HG03457 (cell line): ENCODE results near the gene LPCAT1.

ENCODE experiments used
- ATAC-seq: cut with Tn5 transposase; IDR thresholded peaks from one replicate; pipeline ENCODE4 v1.9.1; 2021; ENCODE audit warnings: moderate number of reproducible peaks; ENCODE audit not compliant: unreplicated experiment

Gene LPCAT1

DNA sequence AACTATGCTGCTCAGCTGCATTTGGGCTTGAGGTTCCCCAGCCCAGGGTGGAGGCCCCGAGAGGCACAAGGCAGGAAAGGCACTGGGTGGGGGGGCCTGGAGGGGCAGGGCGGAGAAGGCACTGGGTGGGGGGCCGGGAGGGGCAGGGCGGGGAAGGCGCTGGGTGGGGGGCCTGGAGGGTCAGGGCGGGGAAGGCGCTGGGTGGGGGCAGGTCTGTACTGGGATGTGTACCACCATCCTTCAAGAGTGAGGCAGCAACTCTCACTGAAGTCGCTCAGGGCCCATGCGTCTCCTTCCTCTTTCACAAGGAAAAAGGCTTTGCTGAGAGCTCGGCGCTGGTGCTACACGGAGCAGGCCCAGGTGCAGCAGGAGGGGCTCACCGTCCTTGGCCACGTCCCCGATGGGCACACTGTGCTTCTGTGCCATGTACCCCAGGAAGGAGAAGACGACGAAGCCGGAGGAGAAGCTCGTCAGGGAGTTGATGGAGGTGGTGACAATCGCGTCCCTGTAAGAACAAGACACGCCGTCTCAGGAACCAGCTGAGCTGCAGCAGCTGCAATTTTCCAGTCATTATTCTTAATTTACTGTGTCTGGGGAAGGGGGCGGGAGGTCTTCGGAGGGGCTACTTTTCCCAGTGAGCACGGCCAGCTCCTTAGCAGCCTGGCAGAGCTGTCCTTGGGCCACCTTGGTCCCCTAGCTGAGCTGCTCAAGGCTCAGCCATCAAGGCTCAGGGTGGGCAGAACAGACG is 109.3 kb downstream of the LPCAT1 start:
- ATAC-seq, result no peak

DNA sequence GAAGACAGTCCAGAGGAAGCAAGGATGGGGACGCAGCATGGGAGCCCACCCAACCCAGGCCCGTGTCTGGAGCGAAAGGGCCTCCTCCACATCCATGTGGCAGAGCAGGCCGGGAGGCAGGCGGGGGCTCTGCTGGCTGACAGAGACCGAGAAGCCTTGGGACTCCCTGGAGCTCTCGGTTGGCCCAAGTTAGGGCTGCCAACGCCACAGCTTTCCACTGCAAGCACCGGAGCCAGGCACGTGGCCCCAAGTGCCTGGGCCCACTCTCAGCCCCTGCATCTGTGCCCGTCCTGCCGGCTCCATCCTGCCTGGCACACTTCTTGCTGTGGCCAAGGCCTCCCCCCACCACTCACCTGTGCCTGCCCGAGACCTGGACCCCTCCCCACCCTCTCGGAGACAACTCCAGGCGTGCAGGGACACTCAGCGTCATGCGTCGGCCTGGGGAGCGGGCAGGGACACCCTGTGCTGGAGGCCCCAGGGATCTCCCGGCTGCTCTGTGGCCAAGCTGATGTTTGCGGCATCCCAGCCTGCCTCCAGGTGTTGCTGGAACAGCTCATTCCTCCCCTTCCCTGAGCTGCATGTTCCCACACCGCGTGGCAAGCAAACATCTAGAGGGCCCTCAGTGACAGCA is 110.0 kb downstream of the LPCAT1 start:
- ATAC-seq, result no peak

DNA sequence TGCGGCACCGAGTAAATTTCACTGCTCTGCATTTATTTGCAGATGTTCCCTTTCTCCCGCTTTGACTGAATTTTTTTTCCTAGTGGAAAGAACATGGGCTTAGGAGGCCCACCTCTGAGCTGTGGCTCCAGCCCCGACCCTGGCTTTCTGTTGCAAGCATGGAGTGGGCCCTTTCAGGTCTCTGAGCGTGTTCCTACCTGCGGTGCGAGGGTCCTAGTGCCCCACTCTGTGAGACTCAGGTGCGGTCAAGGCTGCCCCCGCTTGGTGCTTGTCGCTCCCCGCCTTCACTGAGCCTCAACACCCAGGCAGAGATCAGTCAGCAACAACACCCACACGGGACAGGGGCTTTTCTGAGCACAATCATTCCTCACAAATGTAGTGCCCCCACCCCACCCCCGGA is 110.5 kb downstream of the LPCAT1 start:
- ATAC-seq, result no peak

DNA sequence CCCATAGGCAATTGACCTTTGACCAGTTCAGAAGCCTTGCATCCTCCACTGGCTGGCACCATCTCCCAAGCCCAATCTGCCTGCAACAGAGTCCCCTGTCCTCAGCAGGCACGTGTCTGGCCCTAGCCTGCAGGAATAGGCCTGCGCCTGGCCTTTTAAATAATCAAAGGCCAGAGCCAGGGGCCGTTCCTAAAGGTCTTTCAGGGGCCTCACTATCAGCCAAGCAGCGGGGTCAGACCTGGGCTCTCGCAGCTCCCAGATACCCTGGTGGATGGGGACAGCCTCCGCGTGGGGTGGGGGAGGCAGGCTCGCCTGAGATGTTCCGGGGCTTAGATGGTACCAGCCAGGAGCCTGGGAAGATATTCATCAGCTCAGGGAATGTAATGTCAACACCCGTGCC is 111.1 kb downstream of the LPCAT1 start:
- ATAC-seq, result no peak

DNA sequence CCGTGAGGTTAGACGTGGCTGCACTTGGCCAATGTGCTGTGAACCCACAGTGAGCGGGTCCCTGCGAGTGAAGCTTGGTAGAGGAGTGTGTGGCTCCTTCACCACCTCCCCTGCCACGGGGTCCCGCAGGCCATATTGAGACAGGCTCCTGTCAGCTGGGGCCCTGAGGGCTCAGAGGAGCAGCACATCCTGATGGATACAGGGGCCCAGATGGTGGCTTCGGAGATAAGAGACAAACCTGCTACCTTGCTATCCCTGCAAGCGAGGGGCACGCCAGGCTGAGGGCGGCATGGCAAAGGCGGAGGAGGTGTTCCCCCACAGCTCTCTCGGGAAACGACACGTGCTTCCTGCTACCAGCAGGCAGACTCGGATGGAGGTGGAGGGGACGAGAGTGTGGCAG is 111.6 kb downstream of the LPCAT1 start:
- ATAC-seq, result no peak
